Activated CD8-positive, alpha-beta memory T cell treated with anti-CD3 and anti-CD28 coated beads, Interleukin-2, amount 10 ng/mL, durations not matched to agents 7 days and 5 days (primary cell): ENCODE measurements around the gene DNAH8. TPM values are rescaled to one million over a fixed set of nuclear protein-coding genes. Genes with fewer than 3 reads are reported as not detected.

Source experiments
- ATAC-seq: fragments of 150-1000 bp; cut with Tn5 transposase; one replicate; pipeline ENCODE4 v1.10.0; 2021; ENCODE audit warnings: moderate library complexity
- CTCF ChIA-PET: fragments of 350-600 bp; sonication (Branson Sonifier 250); formaldehyde crosslinking; loops from one replicate; lab custom pipeline; 2021; ENCODE audit warnings: antibody characterized with exemption; lab: Charles Lee
- DNase-seq: peaks from one replicate; pipeline ENCODE4 v3.0.0-alpha.2; 2020
- H3K27ac Mint-ChIP-seq: one replicate; pipeline ENCODE4 v1.8.0; 2021; ENCODE audit warnings: mild to moderate bottlenecking, mixed read lengths
- H3K27me3 Mint-ChIP-seq: one replicate; pipeline ENCODE4 v1.8.0; 2021; ENCODE audit warnings: mixed read lengths
- H3K36me3 Mint-ChIP-seq: one replicate; pipeline ENCODE4 v1.8.0; 2021; ENCODE audit warnings: mild to moderate bottlenecking, mixed read lengths
- H3K4me1 Mint-ChIP-seq: one replicate; pipeline ENCODE4 v1.8.0; 2021; ENCODE audit warnings: mixed read lengths
- H3K4me3 Mint-ChIP-seq: one replicate; pipeline ENCODE4 v1.8.0; 2021; ENCODE audit warnings: mild to moderate bottlenecking, moderate library complexity, mixed read lengths
- H3K9me3 Mint-ChIP-seq: one replicate; pipeline ENCODE4 v1.8.0; 2022; ENCODE audit warnings: low read depth, mixed read lengths
- total RNA-seq, 2 experiments: library from RNA; stranded (reverse); gene quantifications; one replicate each; pipeline ENCODE4 v1.2.3, GENCODE V29; 2021

Gene DNAH8
- total RNA-seq, 2 experiments from 2014 or later, result 0.12 to 0.15 TPM

GRCh38 chr6:39021779-39022178 lies 306.7 kb downstream of the DNAH8 start:
- no peak for ATAC-seq
- H3K27ac Mint-ChIP-seq, result no peak overlapping the region
- no peak overlapping the region for H3K4me3 Mint-ChIP-seq
- DNase-seq, result no peak
- H3K4me1 Mint-ChIP-seq, result peaks cover 6% of the 10 kb centered on the region
- no peaks in the 10 kb centered on the region for H3K9me3 Mint-ChIP-seq
- CTCF ChIA-PET, result no interaction called here
- H3K27me3 Mint-ChIP-seq, result peaks cover 17% of the 10 kb centered on the region
- no peaks in the 10 kb centered on the region for H3K36me3 Mint-ChIP-seq

- H3K36me3 Mint-ChIP-seq, result no peaks in the 10 kb centered on the region
- peaks cover 6% of the 10 kb centered on the region for H3K4me1 Mint-ChIP-seq
- CTCF ChIA-PET, result no interaction called here
- peaks cover 39% of the 10 kb centered on the region for H3K27me3 Mint-ChIP-seq
- ATAC-seq, result no peak
- H3K4me3 Mint-ChIP-seq, result no peak overlapping the region
- H3K27ac Mint-ChIP-seq, result no peak overlapping the region
- H3K9me3 Mint-ChIP-seq, result no peaks in the 10 kb centered on the region
- DNase-seq, result no peak
Observed at GRCh38 chr6:39026175-39026574, 311.1 kb downstream of the DNAH8 start.

GRCh38 chr6:39029156-39030011 lies 314.3 kb downstream of the DNAH8 start:
- H3K4me1 Mint-ChIP-seq, result peaks cover 6% of the 10 kb centered on the region
- CTCF ChIA-PET, result interaction anchor here (0.6 to 1.9 kb wide), 9 partner anchors 16 to 281 kb away, joined by 3 to 5 read pairs (median 4); partner anchors contain the start of gene GLP1R
- peaks cover 62% of the 10 kb centered on the region for H3K27me3 Mint-ChIP-seq
- ATAC-seq, result peak; percentile 79
- DNase-seq, result peak; percentile 60
- H3K4me3 Mint-ChIP-seq, result no peak overlapping the region
- H3K9me3 Mint-ChIP-seq, result no peaks in the 10 kb centered on the region
- no peaks in the 10 kb centered on the region for H3K36me3 Mint-ChIP-seq
- H3K27ac Mint-ChIP-seq, result no peak overlapping the region

- H3K4me1 Mint-ChIP-seq, result peaks cover 2% of the 10 kb centered on the region
- CTCF ChIA-PET, result interaction anchor here (1.7 kb wide), 1 partner anchor 15 kb away, joined by 4 read pairs; no protein-coding TSS in a partner anchor
- no peaks in the 10 kb centered on the region for H3K9me3 Mint-ChIP-seq
- no peak overlapping the region for H3K27ac Mint-ChIP-seq
- no peak for DNase-seq
- H3K27me3 Mint-ChIP-seq, result peaks cover 63% of the 10 kb centered on the region
- H3K4me3 Mint-ChIP-seq, result no peak overlapping the region
- no peak for ATAC-seq
- H3K36me3 Mint-ChIP-seq, result no peaks in the 10 kb centered on the region
Observed at GRCh38 chr6:39035681-39036080, 320.6 kb downstream of the DNAH8 start.

- Mint-ChIP-seq H3K4me1 (peaks cover 8% of the 10 kb centered on the region), H3K4me3 (no peak overlapping the region), H3K36me3 (no peaks in the 10 kb centered on the region), H3K9me3 (no peaks in the 10 kb centered on the region), H3K27me3 (peaks cover 59% of the 10 kb centered on the region), H3K27ac (no peak overlapping the region)
- ATAC-seq (no peak), DNase-seq (no peak)
- CTCF ChIA-PET, result interaction anchor here (1.7 kb wide), 1 partner anchor 14 kb away, joined by 4 read pairs; no protein-coding TSS in a partner anchor
Observed at GRCh38 chr6:39037082-39037508, 322.0 kb downstream of the DNAH8 start.

GRCh38 chr6:39037707-39038106 lies 322.6 kb downstream of the DNAH8 start:
- H3K27ac Mint-ChIP-seq, result no peak overlapping the region
- H3K4me3 Mint-ChIP-seq, result no peak overlapping the region
- H3K9me3 Mint-ChIP-seq, result no peaks in the 10 kb centered on the region
- H3K27me3 Mint-ChIP-seq, result peaks cover 52% of the 10 kb centered on the region
- CTCF ChIA-PET, result no interaction called here
- no peak for DNase-seq
- no peak for ATAC-seq
- peaks cover 8% of the 10 kb centered on the region for H3K4me1 Mint-ChIP-seq
- no peaks in the 10 kb centered on the region for H3K36me3 Mint-ChIP-seq

- CTCF ChIA-PET, result interaction anchor here (1.4 kb wide), 1 partner anchor 168 kb away, joined by 4 read pairs; no protein-coding TSS in a partner anchor
- H3K36me3 Mint-ChIP-seq, result no peaks in the 10 kb centered on the region
- no peaks in the 10 kb centered on the region for H3K9me3 Mint-ChIP-seq
- peaks cover 40% of the 10 kb centered on the region for H3K27me3 Mint-ChIP-seq
- peaks cover 8% of the 10 kb centered on the region for H3K4me1 Mint-ChIP-seq
- DNase-seq (no peak), ATAC-seq (no peak)
- H3K27ac Mint-ChIP-seq, result no peak overlapping the region
- no peak overlapping the region for H3K4me3 Mint-ChIP-seq
Observed at GRCh38 chr6:39040080-39040673, 325.1 kb downstream of the DNAH8 start.

- peaks cover 8% of the 10 kb centered on the region for H3K4me1 Mint-ChIP-seq
- no peak overlapping the region for H3K4me3 Mint-ChIP-seq
- no peaks in the 10 kb centered on the region for H3K9me3 Mint-ChIP-seq
- H3K36me3 Mint-ChIP-seq, result no peaks in the 10 kb centered on the region
- H3K27ac Mint-ChIP-seq, result no peak overlapping the region
- DNase-seq (no peak), ATAC-seq (no peak)
- CTCF ChIA-PET, result no interaction called here
- H3K27me3 Mint-ChIP-seq, result peaks cover 36% of the 10 kb centered on the region
Observed at GRCh38 chr6:39041072-39041471, 326.0 kb downstream of the DNAH8 start.

GRCh38 chr6:39043776-39044175 lies 328.7 kb downstream of the DNAH8 start:
- Mint-ChIP-seq H3K27me3 (peaks cover 36% of the 10 kb centered on the region), H3K9me3 (no peaks in the 10 kb centered on the region), H3K36me3 (no peaks in the 10 kb centered on the region), H3K4me3 (no peak overlapping the region), H3K27ac (no peak overlapping the region), H3K4me1 (peaks cover 9% of the 10 kb centered on the region)
- no peak for DNase-seq
- no peak for ATAC-seq
- CTCF ChIA-PET, result no interaction called here

GRCh38 chr6:39044181-39044580 lies 329.1 kb downstream of the DNAH8 start:
- H3K9me3 Mint-ChIP-seq, result no peaks in the 10 kb centered on the region
- DNase-seq, result no peak
- H3K4me3 Mint-ChIP-seq, result no peak overlapping the region
- CTCF ChIA-PET, result no interaction called here
- H3K27me3 Mint-ChIP-seq, result peaks cover 38% of the 10 kb centered on the region
- H3K36me3 Mint-ChIP-seq, result no peaks in the 10 kb centered on the region
- no peak overlapping the region for H3K27ac Mint-ChIP-seq
- no peak for ATAC-seq
- peaks cover 9% of the 10 kb centered on the region for H3K4me1 Mint-ChIP-seq

- CTCF ChIA-PET, result interaction anchor here (0.9 kb wide), 1 partner anchor 18 kb away, joined by 3 read pairs; no protein-coding TSS in a partner anchor
- ATAC-seq, result no peak
- peaks cover 53% of the 10 kb centered on the region for H3K27me3 Mint-ChIP-seq
- peaks cover 23% of the 10 kb centered on the region for H3K4me1 Mint-ChIP-seq
- no peak overlapping the region for H3K4me3 Mint-ChIP-seq
- no peaks in the 10 kb centered on the region for H3K36me3 Mint-ChIP-seq
- no peaks in the 10 kb centered on the region for H3K9me3 Mint-ChIP-seq
- no peak overlapping the region for H3K27ac Mint-ChIP-seq
- DNase-seq, result no peak
Observed at GRCh38 chr6:39047434-39048327, 332.6 kb downstream of the DNAH8 start.

GRCh38 chr6:39048481-39049399 lies 333.6 kb downstream of the DNAH8 start, which contains the start of gene GLP1R:
TSS of gene GLP1R (plus strand) at chr6:39048781. CDS start at chr6:39048841, 60 bp downstream.
- no peak within 1 kb of the TSS for H3K4me3 Mint-ChIP-seq
- DNase-seq (no peak), ATAC-seq (peak; percentile 46)
- H3K4me1 Mint-ChIP-seq, result peaks cover 23% of the 10 kb centered on the region
- peaks cover 57% of the 10 kb centered on the region for H3K27me3 Mint-ChIP-seq
- CTCF ChIA-PET, result interaction anchor here (0.9 to 1.0 kb wide), 2 partner anchors 19 kb away, joined by 3 read pairs; no protein-coding TSS in a partner anchor
- no peak within 1 kb of the TSS for H3K27ac Mint-ChIP-seq
- H3K9me3 Mint-ChIP-seq, result no peaks in the 10 kb centered on the region
- no peaks in the 10 kb centered on the region for H3K36me3 Mint-ChIP-seq
